ENCODE results near the gene RUNDC3A. TPM values are rescaled to one million over a fixed set of nuclear protein-coding genes. Genes with fewer than 3 reads are reported as not detected.

The RUNDC3A gene
- total RNA-seq, 1 donor from 2014 or later: 0.41 TPM

GRCh38 chr17:44348988-44349364, 40.6 kb downstream of the RUNDC3A start:
- no peak for TF ChIP-seq CTCF (IDR thresholded peaks at IDR 0.05; ENCODE audit: borderline replicate concordance)
- H3K27ac ChIP-seq (replicated peaks): no peak overlapping the region
- no peak overlapping the region for H3K4me3 ChIP-seq
- H3K27me3 ChIP-seq (ENCODE audit: low read depth): no peaks in the 10 kb centered on the region
- peaks cover 25% of the 10 kb centered on the region for H3K4me1 ChIP-seq
- peaks cover 38% of the 10 kb centered on the region for H3K36me3 ChIP-seq
- H3K9me3 ChIP-seq (replicated peaks): no peaks in the 10 kb centered on the region
- DNase-seq: no peak
- intact Hi-C loops (cut with micrococcal nuclease): no loop called here

GRCh38 chr17:44349553-44350070, 41.2 kb downstream of the RUNDC3A start:
- intact Hi-C loops (cut with micrococcal nuclease): no loop called here
- Histone ChIP-seq H3K4me3 (no peak overlapping the region), H3K9me3 (replicated peaks) (no peaks in the 10 kb centered on the region), H3K27me3 (ENCODE audit: low read depth) (no peaks in the 10 kb centered on the region), H3K4me1 (peaks cover 19% of the 10 kb centered on the region), H3K27ac (replicated peaks) (no peak overlapping the region), H3K36me3 (peaks cover 38% of the 10 kb centered on the region)
- no peak for TF ChIP-seq CTCF (IDR thresholded peaks at IDR 0.05; ENCODE audit: borderline replicate concordance)
- DNase-seq: no peak

GRCh38 chr17:44350733-44351226, 42.4 kb downstream of the RUNDC3A start:
- TF ChIP-seq CTCF (IDR thresholded peaks at IDR 0.05; ENCODE audit: borderline replicate concordance): peak; percentile 82
- peak; percentile 69 for DNase-seq
- intact Hi-C loops (cut with micrococcal nuclease): no loop called here
- no peak overlapping the region for H3K4me3 ChIP-seq
- no peaks in the 10 kb centered on the region for H3K9me3 ChIP-seq (replicated peaks)
- H3K27me3 ChIP-seq (ENCODE audit: low read depth): no peaks in the 10 kb centered on the region
- no peak overlapping the region for H3K27ac ChIP-seq (replicated peaks)
- H3K4me1 ChIP-seq: peaks cover 10% of the 10 kb centered on the region
- H3K36me3 ChIP-seq: peaks cover 38% of the 10 kb centered on the region

- intact Hi-C loops (cut with micrococcal nuclease): no loop called here
Observed at GRCh38 chr17:44351464-44351863, 43.1 kb downstream of the RUNDC3A start.

GRCh38 chr17:44351961-44352827, 43.8 kb downstream of the RUNDC3A start:
- Histone ChIP-seq H3K36me3 (peaks cover 38% of the 10 kb centered on the region), H3K4me3 (no peak overlapping the region), H3K4me1 (no peaks in the 10 kb centered on the region), H3K27me3 (ENCODE audit: low read depth) (no peaks in the 10 kb centered on the region), H3K27ac (replicated peaks) (no peak overlapping the region), H3K9me3 (replicated peaks) (no peaks in the 10 kb centered on the region)
- DNase-seq: no peak
- intact Hi-C loops (cut with micrococcal nuclease): no loop called here
- no peak for TF ChIP-seq CTCF (IDR thresholded peaks at IDR 0.05; ENCODE audit: borderline replicate concordance)

More at GRCh38 chr17:44351464-44351863, 43.1 kb downstream of the RUNDC3A start:
- H3K4me1 ChIP-seq: peaks cover 3% of the 10 kb centered on the region
- no peak overlapping the region for H3K27ac ChIP-seq (replicated peaks)
- no peaks in the 10 kb centered on the region for H3K27me3 ChIP-seq (ENCODE audit: low read depth)
- H3K9me3 ChIP-seq (replicated peaks): no peaks in the 10 kb centered on the region
- TF ChIP-seq CTCF (IDR thresholded peaks at IDR 0.05; ENCODE audit: borderline replicate concordance): no peak
- no peak overlapping the region for H3K4me3 ChIP-seq
- H3K36me3 ChIP-seq: peaks cover 38% of the 10 kb centered on the region
- no peak for DNase-seq
